ENCODE results near the gene KCNH2. TPM values are rescaled to one million over a fixed set of nuclear protein-coding genes. Genes with fewer than 3 reads are reported as not detected.
A peak's percentile ranks its signal among the peaks of the same experiment; 100 is the strongest.

Gene KCNH2
- total RNA-seq, 1 experiment from 2014 or later = 16.2 TPM

GRCh38 chr7:150974468-150975391 is 3.4 kb downstream of the KCNH2 start:
- H3K9me3 Mint-ChIP-seq = no peaks in the 10 kb centered on the region
- H3K27ac Mint-ChIP-seq = no peak overlapping the region
- ATAC-seq (peak; percentile 2; the same call in 1 of the 2 replicates), DNase-seq (ENCODE audit: low spot score) (peak; percentile 62)
- peaks cover 52% of the 10 kb centered on the region for H3K4me1 Mint-ChIP-seq
- TF ChIP-seq TCF7 (CRISPR knock-in tag; IDR thresholded peaks at IDR 0.05; ENCODE audit: low read depth) (peak; percentile 35; the same call in 1 of the 2 replicates), PREB (CRISPR knock-in tag; IDR thresholded peaks at IDR 0.05; ENCODE audit: borderline replicate concordance) (no peak), ZNF423 (CRISPR knock-in tag; IDR thresholded peaks at IDR 0.05) (peak; percentile 59), NFE2L1 (CRISPR knock-in tag; IDR thresholded peaks at IDR 0.05) (0 out of 2 replicates have a peak, but pooled peaks have one; percentile 23), ZBTB43 (CRISPR knock-in tag; IDR thresholded peaks at IDR 0.05) (0 out of 2 replicates have a peak, but pooled peaks have one; percentile 42), NFYB (CRISPR knock-in tag; conservative IDR thresholded peaks at IDR 0.05; ENCODE audit: low read depth) (no peak), ATF3 (CRISPR knock-in tag; conservative IDR thresholded peaks at IDR 0.05) (no peak), ZBTB21 (CRISPR knock-in tag; IDR thresholded peaks at IDR 0.05; ENCODE audit: borderline replicate concordance) (no peak), OVOL2 (CRISPR knock-in tag; IDR thresholded peaks at IDR 0.05; ENCODE audit: borderline replicate concordance) (no peak), TEAD4 (CRISPR knock-in tag; IDR thresholded peaks at IDR 0.05) (no peak), ESRRA (CRISPR knock-in tag; IDR thresholded peaks at IDR 0.05; ENCODE audit: borderline replicate concordance) (0 out of 2 replicates have a peak, but pooled peaks have one; percentile 47), ZNF232 (CRISPR knock-in tag; IDR thresholded peaks at IDR 0.05) (no peak), ETV6 (CRISPR knock-in tag; IDR thresholded peaks at IDR 0.05) (peak; percentile 43; the same call in 1 of the 2 replicates), FOXP1 (CRISPR knock-in tag; IDR thresholded peaks at IDR 0.05; ENCODE audit: borderline replicate concordance) (peak; percentile 79), ZNF425 (CRISPR knock-in tag; conservative IDR thresholded peaks at IDR 0.05) (no peak), ZNF219 (CRISPR knock-in tag; IDR thresholded peaks at IDR 0.05; ENCODE audit: borderline replicate concordance) (no peak), ZNF317 (CRISPR knock-in tag; IDR thresholded peaks at IDR 0.05; ENCODE audit: borderline replicate concordance, low read depth) (no peak), SP1 (CRISPR knock-in tag; conservative IDR thresholded peaks at IDR 0.05) (peak; percentile 65; the same call in 1 of the 2 replicates), SMAD4 (CRISPR knock-in tag; IDR thresholded peaks at IDR 0.05) (no peak), FOXJ3 (CRISPR knock-in tag; IDR thresholded peaks at IDR 0.05; ENCODE audit: borderline replicate concordance) (no peak), FOXK1 (CRISPR knock-in tag; IDR thresholded peaks at IDR 0.05) (peak; percentile 44; the same call in 1 of the 2 replicates), RORB (CRISPR knock-in tag; IDR thresholded peaks at IDR 0.05) (no peak), ZNF396 (CRISPR knock-in tag; IDR thresholded peaks at IDR 0.05; ENCODE audit: borderline replicate concordance) (no peak), RELA (CRISPR knock-in tag; IDR thresholded peaks at IDR 0.05; ENCODE audit: borderline replicate concordance) (no peak)
- TF ChIP-seq, protein P1, sequence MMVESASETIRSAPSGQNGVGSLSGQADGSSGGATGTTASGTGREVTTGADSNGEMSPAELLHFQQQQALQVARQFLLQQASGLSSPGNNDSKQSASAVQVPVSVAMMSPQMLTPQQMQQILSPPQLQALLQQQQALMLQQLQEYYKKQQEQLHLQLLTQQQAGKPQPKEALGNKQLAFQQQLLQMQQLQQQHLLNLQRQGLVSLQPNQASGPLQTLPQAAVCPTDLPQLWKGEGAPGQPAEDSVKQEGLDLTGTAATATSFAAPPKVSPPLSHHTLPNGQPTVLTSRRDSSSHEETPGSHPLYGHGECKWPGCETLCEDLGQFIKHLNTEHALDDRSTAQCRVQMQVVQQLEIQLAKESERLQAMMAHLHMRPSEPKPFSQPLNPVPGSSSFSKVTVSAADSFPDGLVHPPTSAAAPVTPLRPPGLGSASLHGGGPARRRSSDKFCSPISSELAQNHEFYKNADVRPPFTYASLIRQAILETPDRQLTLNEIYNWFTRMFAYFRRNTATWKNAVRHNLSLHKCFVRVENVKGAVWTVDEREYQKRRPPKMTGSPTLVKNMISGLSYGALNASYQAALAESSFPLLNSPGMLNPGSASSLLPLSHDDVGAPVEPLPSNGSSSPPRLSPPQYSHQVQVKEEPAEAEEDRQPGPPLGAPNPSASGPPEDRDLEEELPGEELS (CRISPR knock-in tag; IDR thresholded peaks at IDR 0.05) = 0 out of 2 replicates have a peak, but pooled peaks have one; percentile 23
- TF ChIP-seq, protein P2, sequence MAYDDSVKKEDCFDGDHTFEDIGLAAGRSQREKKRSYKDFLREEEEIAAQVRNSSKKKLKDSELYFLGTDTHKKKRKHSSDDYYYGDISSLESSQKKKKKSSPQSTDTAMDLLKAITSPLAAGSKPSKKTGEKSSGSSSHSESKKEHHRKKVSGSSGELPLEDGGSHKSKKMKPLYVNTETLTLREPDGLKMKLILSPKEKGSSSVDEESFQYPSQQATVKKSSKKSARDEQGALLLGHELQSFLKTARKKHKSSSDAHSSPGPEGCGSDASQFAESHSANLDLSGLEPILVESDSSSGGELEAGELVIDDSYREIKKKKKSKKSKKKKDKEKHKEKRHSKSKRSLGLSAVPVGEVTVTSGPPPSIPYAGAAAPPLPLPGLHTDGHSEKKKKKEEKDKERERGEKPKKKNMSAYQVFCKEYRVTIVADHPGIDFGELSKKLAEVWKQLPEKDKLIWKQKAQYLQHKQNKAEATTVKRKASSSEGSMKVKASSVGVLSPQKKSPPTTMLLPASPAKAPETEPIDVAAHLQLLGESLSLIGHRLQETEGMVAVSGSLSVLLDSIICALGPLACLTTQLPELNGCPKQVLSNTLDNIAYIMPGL (CRISPR knock-in tag; IDR thresholded peaks at IDR 0.05) = peak; percentile 37; the same call in 1 of the 2 replicates
- TF ChIP-seq, protein P3, sequence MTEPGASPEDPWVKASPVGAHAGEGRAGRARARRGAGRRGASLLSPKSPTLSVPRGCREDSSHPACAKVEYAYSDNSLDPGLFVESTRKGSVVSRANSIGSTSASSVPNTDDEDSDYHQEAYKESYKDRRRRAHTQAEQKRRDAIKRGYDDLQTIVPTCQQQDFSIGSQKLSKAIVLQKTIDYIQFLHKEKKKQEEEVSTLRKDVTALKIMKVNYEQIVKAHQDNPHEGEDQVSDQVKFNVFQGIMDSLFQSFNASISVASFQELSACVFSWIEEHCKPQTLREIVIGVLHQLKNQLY (CRISPR knock-in tag; IDR thresholded peaks at IDR 0.05) = no peak
- ChIA-PET CTCF (interaction anchor here (0.7 to 6.0 kb wide), 15 partner anchors 10 to 645 kb away, joined by 3 to 36 read pairs (median 4); partner anchors contain the start of genes ABCB8 and NOS3), POLR2A (no interaction called here)
- no peaks in the 10 kb centered on the region for H3K36me3 Mint-ChIP-seq
- peaks cover 30% of the 10 kb centered on the region for H3K27me3 Mint-ChIP-seq (ENCODE audit: low read depth)
- peak overlapping the region; percentile 82 for H3K4me3 Mint-ChIP-seq

Data from WTC11 (cell line).